Retinal pigment epithelial cell (primary cell): ENCODE data around the gene TMEM144.
"Not testable (repeated sequence)": the region's sequence is repeated elsewhere in the genome, so short reads cannot be mapped to it uniquely, and the experiment has no call there.

Experiments
- DNase-seq: peaks from one replicate; pipeline ENCODE4 v3.0.0-alpha.2; 2010; ENCODE audit warnings: low read depth
- H3K4me3 ChIP-seq: 2 replicates; pipeline ENCODE4 v1.5.1; 2011; ENCODE audit warnings: mild to moderate bottlenecking, low read length, control low read depth, moderate library complexity
- TF ChIP-seq, protein P1 (sequence below): conservative IDR thresholded peaks from 2 replicates; pipeline ENCODE4 v1.5.1; 2011; ENCODE audit warnings: low read depth, low read length, control low read depth, inconsistent platforms

Gene TMEM144

GRCh38 chr4:158217763-158218162 is 7.5 kb downstream of the TMEM144 start:
- TF ChIP-seq, protein P1, sequence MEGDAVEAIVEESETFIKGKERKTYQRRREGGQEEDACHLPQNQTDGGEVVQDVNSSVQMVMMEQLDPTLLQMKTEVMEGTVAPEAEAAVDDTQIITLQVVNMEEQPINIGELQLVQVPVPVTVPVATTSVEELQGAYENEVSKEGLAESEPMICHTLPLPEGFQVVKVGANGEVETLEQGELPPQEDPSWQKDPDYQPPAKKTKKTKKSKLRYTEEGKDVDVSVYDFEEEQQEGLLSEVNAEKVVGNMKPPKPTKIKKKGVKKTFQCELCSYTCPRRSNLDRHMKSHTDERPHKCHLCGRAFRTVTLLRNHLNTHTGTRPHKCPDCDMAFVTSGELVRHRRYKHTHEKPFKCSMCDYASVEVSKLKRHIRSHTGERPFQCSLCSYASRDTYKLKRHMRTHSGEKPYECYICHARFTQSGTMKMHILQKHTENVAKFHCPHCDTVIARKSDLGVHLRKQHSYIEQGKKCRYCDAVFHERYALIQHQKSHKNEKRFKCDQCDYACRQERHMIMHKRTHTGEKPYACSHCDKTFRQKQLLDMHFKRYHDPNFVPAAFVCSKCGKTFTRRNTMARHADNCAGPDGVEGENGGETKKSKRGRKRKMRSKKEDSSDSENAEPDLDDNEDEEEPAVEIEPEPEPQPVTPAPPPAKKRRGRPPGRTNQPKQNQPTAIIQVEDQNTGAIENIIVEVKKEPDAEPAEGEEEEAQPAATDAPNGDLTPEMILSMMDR: no peak
- no peak overlapping the region for H3K4me3 ChIP-seq
- no peak for DNase-seq

- TF ChIP-seq, protein P1: no peak
- no peak for DNase-seq
- H3K4me3 ChIP-seq: no peak overlapping the region
Measured at GRCh38 chr4:158219623-158220022, 9.3 kb downstream of the TMEM144 start.

GRCh38 chr4:158224318-158224717 is 14.0 kb downstream of the TMEM144 start:
- not testable (repeated sequence) for H3K4me3 ChIP-seq, DNase-seq

DNA sequence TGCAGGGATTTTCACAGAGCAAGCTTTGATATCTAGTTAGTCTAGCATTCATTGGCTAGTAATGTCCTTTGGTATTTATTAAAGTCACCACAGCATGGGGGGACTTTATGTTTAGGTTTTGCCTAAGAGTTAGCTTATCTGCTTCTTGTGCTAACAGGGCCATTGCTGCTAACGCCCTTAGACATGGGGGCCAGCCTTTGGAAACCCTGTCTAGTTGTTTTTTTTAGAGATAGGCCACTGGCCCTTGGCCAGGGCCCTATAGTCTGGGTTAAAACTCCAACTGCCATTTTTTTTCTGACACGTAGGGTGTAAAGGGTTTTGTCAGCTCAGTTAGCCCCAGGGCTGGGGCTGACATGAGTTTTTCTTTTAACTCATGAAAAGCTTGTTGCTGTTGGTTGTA is 14.7 kb downstream of the TMEM144 start:
- not testable (repeated sequence) for H3K4me3 ChIP-seq, DNase-seq

- not testable (repeated sequence) for DNase-seq, H3K4me3 ChIP-seq
Measured at GRCh38 chr4:158227880-158228279, 17.6 kb downstream of the TMEM144 start.

GRCh38 chr4:158228399-158228798 is 18.1 kb downstream of the TMEM144 start:
- not testable (repeated sequence) for DNase-seq, H3K4me3 ChIP-seq

GRCh38 chr4:158229768-158230167 is 19.5 kb downstream of the TMEM144 start:
- TF ChIP-seq, protein P1: no peak
- H3K4me3 ChIP-seq: no peak overlapping the region
- no peak for DNase-seq

DNA sequence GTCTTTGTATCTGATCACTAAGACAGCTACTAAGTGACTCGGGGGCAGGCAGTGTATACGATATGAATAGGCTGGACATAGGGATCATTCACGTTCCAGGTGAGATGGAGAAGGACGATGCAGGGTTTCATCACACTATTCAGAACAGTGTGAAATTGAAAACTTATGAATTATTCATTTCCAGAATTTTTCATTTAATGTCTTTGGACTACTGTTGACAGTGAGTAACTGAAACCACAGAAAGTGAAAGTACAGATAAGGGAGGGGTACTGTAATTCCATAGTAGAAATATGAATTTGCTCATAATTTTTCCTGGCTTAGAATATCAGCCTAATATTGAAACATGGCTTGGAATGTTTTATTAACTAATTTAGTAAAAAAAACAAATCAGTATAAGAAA is 24.4 kb downstream of the TMEM144 start:
- no peak overlapping the region for H3K4me3 ChIP-seq
- DNase-seq: no peak
- TF ChIP-seq, protein P1: no peak

- DNase-seq: no peak
- TF ChIP-seq, protein P1: no peak
- H3K4me3 ChIP-seq: no peak overlapping the region
Measured at GRCh38 chr4:158236304-158237030, 26.2 kb downstream of the TMEM144 start.
